Esophagus squamous epithelium (tissue), 5 donors: ENCODE data around the gene STAMBP. TPM values are rescaled to one million over a fixed set of nuclear protein-coding genes. Genes with fewer than 3 reads are reported as not detected.
A peak's percentile ranks its signal among the peaks of the same experiment; 100 is the strongest.

Experiments
- DNase-seq: peaks from one replicate; lab custom pipeline; 2025; lab: John Stamatoyannopoulos, UW
- H3K27ac ChIP-seq, 4 donors: fragments of 200-600 bp; sonication (generic); one replicate each; pipeline ENCODE4 v1.5.1; 2016 to 2019; ENCODE audit warnings: mild to moderate bottlenecking in 1 of 4
- H3K27me3 ChIP-seq, 4 donors: fragments of 200-600 bp; sonication (generic); 1 replicate in 3 of 4; 2 replicates in 1 of 4; pipeline versions ENCODE4 v1.5.1 to v1.6.0; 2017 to 2021; ENCODE audit warnings: antibody characterized with exemption in 1 of 4
- H3K36me3 ChIP-seq, 3 donors: fragments of 200-600 bp; sonication (generic); one replicate each; pipeline ENCODE4 v1.5.1; 2016 to 2019
- H3K4me1 ChIP-seq, 3 donors: fragments of 200-600 bp; sonication (generic); one replicate each; pipeline ENCODE4 v1.5.1; 2017 to 2019
- H3K4me3 ChIP-seq, 4 donors: fragments of 200-600 bp; sonication (generic); 1 replicate in 3 of 4; 2 replicates in 1 of 4; pipeline ENCODE4 v1.5.1; 2016 to 2019; ENCODE audit warnings: mild to moderate bottlenecking in 2 of 4, moderate library complexity in 1 of 4
- H3K9me3 ChIP-seq, 3 donors: fragments of 200-600 bp; sonication (generic); one replicate each; pipeline ENCODE4 v1.5.1; 2016 to 2019
- POLR2A ChIP-seq, 4 donors: fragments of 450-650 bp; IDR thresholded peaks; one replicate each; pipeline ENCODE4 v1.6.1; 2017; ENCODE audit warnings: antibody characterized with exemption in 4 of 4, mild to moderate bottlenecking in 4 of 4, moderate library complexity in 3 of 4
- WGBS, 2 donors: methylation state at CpG; one replicate each; pipeline ENCODE4 v1.1.5; 2018; 5-methylcytosine and 5-hydroxymethylcytosine counted together
- intact Hi-C: fragments of 100-400 bp; cut with DNase I; formaldehyde crosslinking; loops from one replicate; pipeline ENCODE4 v1.15.0; 2022
- total RNA-seq, 4 donors: library from RNA; depleted of rRNA; stranded (reverse); fragments of >200 nt; gene quantifications; one replicate each; pipeline ENCODE4 v1.1.0, GENCODE V29; 2016
- TF ChIP-seq, protein P1 (sequence below), 6 experiments: fragments of 450-650 bp in 4 of 6; fragments of 200-600 bp in 2 of 6; sonication (generic) in 2 of 6; IDR thresholded peaks; one replicate each; pipeline ENCODE4 v1.5.1; 2016 to 2019; ENCODE audit warnings: antibody characterized with exemption in 6 of 6, mild to moderate bottlenecking in 4 of 6, moderate library complexity in 4 of 6
- donor health status: DM: yes; HTN: yes; CAD: no.

The STAMBP gene
- total RNA-seq, 4 donors from 2014 or later: 23.5 to 36.8 (median 32.5) TPM

GRCh38 chr2:73910873-73911547 lies 82.2 kb downstream of the STAMBP start:
- H3K36me3 ChIP-seq: no peaks in the 10 kb centered on the region

GRCh38 chr2:73911548-73912208 lies 82.9 kb downstream of the STAMBP start:
- no peaks in the 10 kb centered on the region for H3K9me3 ChIP-seq
- 78 to 80% methylated on average over 8 of the region's 8 CpGs for WGBS, 2 donors
- H3K4me3 ChIP-seq: no peak overlapping the region
- TF ChIP-seq, protein P1, sequence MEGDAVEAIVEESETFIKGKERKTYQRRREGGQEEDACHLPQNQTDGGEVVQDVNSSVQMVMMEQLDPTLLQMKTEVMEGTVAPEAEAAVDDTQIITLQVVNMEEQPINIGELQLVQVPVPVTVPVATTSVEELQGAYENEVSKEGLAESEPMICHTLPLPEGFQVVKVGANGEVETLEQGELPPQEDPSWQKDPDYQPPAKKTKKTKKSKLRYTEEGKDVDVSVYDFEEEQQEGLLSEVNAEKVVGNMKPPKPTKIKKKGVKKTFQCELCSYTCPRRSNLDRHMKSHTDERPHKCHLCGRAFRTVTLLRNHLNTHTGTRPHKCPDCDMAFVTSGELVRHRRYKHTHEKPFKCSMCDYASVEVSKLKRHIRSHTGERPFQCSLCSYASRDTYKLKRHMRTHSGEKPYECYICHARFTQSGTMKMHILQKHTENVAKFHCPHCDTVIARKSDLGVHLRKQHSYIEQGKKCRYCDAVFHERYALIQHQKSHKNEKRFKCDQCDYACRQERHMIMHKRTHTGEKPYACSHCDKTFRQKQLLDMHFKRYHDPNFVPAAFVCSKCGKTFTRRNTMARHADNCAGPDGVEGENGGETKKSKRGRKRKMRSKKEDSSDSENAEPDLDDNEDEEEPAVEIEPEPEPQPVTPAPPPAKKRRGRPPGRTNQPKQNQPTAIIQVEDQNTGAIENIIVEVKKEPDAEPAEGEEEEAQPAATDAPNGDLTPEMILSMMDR (IDR thresholded peaks at IDR 0.05): no peak
- TF ChIP-seq POLR2A (IDR thresholded peaks at IDR 0.05): no peak
- no peaks in the 10 kb centered on the region for H3K36me3 ChIP-seq
- intact Hi-C loops: no loop called here
- no peak for DNase-seq
- H3K27me3 ChIP-seq: no peaks in the 10 kb centered on the region
- peaks cover 0 to 16% (median 3%) of the 10 kb centered on the region in 3 donors for H3K4me1 ChIP-seq
- peak overlapping the region in 1 of 4 donors; percentile 26 for H3K27ac ChIP-seq

More at GRCh38 chr2:73910873-73911547, 82.2 kb downstream of the STAMBP start:
- Histone ChIP-seq H3K27ac (peak overlapping the region in 1 of 4 donors; percentile 26), H3K9me3 (no peaks in the 10 kb centered on the region), H3K4me1 (peaks cover 0 to 16% (median 3%) of the 10 kb centered on the region in 3 donors), H3K4me3 (no peak overlapping the region), H3K27me3 (no peaks in the 10 kb centered on the region)
- intact Hi-C loops: no loop called here
- WGBS, 2 donors: 62 to 70% methylated on average over 6 of the region's 6 CpGs
- DNase-seq: no peak
- TF ChIP-seq, protein P1 (IDR thresholded peaks at IDR 0.05): no peak
- TF ChIP-seq POLR2A (IDR thresholded peaks at IDR 0.05): no peak

GRCh38 chr2:73913414-73914054 lies 84.8 kb downstream of the STAMBP start:
- H3K36me3 ChIP-seq: no peaks in the 10 kb centered on the region
- 89 to 92% methylated on average over 6 to 8 of the region's 8 CpGs for WGBS, 2 donors

GRCh38 chr2:73914667-73915066 lies 85.9 kb downstream of the STAMBP start:
- 78 to 83% methylated on average over 4 of the region's 4 CpGs for WGBS, 2 donors
- Histone ChIP-seq H3K9me3 (no peaks in the 10 kb centered on the region), H3K27me3 (no peaks in the 10 kb centered on the region), H3K4me3 (no peak overlapping the region), H3K4me1 (no peaks in the 10 kb centered on the region), H3K36me3 (no peaks in the 10 kb centered on the region), H3K27ac (peak overlapping the region in 1 of 4 donors; percentile 4)
- no peak for DNase-seq
- no peak for TF ChIP-seq POLR2A (IDR thresholded peaks at IDR 0.05)
- TF ChIP-seq, protein P1 (IDR thresholded peaks at IDR 0.05): no peak
- intact Hi-C loops: no loop called here

More at GRCh38 chr2:73913414-73914054, 84.8 kb downstream of the STAMBP start:
- no peak for DNase-seq
- TF ChIP-seq, protein P1 (IDR thresholded peaks at IDR 0.05): no peak
- TF ChIP-seq POLR2A (IDR thresholded peaks at IDR 0.05): no peak
- intact Hi-C loops: no loop called here
- H3K27ac ChIP-seq: peak overlapping the region in 1 of 4 donors; percentile 2
- H3K9me3 ChIP-seq: no peaks in the 10 kb centered on the region
- no peak overlapping the region for H3K4me3 ChIP-seq
- no peaks in the 10 kb centered on the region for H3K27me3 ChIP-seq
- peaks cover 0 to 8% (median 0%) of the 10 kb centered on the region in 3 donors for H3K4me1 ChIP-seq
